AG10803 (cell line): ENCODE data around the gene CPEB4.

Experiments
- DNase-seq: peaks from one replicate; pipeline ENCODE4 v3.0.0; 2010; ENCODE audit warnings: low read depth
- H3K4me3 ChIP-seq: 2 replicates; pipeline ENCODE4 v1.5.1; 2011; ENCODE audit warnings: mild to moderate bottlenecking, low read length, control low read depth
- CTCF ChIP-seq: conservative IDR thresholded peaks from 2 replicates; pipeline ENCODE4 v1.5.1; 2011; ENCODE audit warnings: mild to moderate bottlenecking, low read length, control low read depth, inconsistent platforms

Gene CPEB4

DNA sequence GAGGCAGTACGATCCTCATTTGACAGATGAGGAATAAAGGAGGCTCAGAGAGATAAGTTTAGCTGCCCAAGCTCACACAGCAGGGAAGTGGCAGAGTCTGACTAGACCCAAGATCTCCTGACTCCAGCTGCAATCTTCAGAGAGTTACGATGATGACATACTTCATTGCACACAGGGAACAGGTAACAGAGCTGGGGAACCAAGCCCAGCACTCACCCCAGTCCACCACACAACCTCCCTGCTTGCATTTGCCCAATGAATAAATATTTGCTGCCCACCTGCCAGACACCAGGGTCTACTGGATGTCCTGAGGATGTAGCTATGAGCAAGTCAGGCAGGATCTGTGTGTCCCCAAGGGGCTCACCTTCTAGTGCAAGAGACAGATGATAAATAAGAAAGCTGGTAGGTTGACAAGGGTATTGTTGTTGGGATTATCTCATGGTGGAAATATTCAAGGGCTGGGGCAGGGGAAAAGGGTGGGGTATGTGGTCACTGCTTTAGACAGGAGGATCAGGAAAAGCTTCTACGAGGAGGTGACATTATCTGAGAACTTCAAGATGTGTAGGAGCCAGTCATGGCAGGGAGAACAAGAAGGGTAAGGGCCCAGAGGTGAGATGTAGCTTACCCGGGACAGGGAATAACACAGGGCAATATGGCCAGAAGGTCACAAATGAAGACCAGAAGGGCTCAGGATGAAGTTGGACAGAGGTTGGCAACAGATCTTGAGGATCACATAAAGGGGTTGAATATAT, 28.6 kb upstream of the CPEB4 start:
- no peak for DNase-seq

DNA sequence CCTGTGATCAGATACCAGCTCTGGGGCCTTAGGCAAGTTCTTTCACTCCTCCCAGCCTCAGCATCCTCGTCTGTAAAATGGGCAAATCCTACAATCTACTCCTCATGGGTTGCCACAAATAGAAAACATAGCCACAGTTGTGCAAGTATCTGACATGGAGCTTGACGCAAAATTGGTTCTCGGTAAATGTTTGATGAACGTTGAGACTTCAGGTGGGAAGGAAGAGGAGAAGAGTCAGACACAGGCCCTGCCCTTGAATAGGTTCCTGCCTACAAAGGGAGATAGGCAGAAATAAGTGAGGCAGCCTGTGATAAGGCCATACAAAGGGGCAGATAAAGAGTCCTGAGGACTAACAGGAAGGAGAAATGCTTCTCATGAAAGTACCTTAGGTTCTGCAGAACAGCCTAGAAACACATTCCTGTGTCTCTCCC, 26.1 kb upstream of the CPEB4 start:
- no peak for TF ChIP-seq CTCF
- no peak for DNase-seq
- H3K4me3 ChIP-seq, result no peak overlapping the region

More for the DNA sequence above, 28.6 kb upstream of the CPEB4 start:
- no peak overlapping the region for H3K4me3 ChIP-seq
- no peak for TF ChIP-seq CTCF

DNA sequence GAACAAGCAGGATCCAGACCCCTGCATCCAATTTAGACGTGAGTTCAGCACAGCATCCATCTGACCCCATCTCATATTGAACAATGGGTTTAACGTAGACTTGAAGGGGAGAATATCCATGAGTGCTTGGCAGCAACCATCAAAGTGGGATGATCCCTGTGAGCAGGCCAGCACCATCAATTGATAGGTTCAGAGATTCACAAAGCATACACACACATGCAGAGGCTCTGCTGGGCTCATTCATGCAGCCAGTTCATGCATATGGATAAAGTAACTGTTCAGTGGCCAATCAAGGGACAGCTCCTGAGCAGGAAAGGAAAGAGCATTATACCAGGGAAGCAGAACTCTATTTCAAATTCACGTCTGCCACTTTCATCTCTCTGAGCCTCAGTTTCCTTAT, 24.8 kb upstream of the CPEB4 start:
- no peak for DNase-seq
- H3K4me3 ChIP-seq, result no peak overlapping the region
- no peak for TF ChIP-seq CTCF

- DNase-seq, result no peak
- no peak overlapping the region for H3K4me3 ChIP-seq
- no peak for TF ChIP-seq CTCF
Observed at GRCh38 chr5:173864126-173865050, 23.8 kb upstream of the CPEB4 start.

GRCh38 chr5:173866243-173866857, 21.8 kb upstream of the CPEB4 start:
- no peak overlapping the region for H3K4me3 ChIP-seq
- TF ChIP-seq CTCF, result no peak
- no peak for DNase-seq

DNA sequence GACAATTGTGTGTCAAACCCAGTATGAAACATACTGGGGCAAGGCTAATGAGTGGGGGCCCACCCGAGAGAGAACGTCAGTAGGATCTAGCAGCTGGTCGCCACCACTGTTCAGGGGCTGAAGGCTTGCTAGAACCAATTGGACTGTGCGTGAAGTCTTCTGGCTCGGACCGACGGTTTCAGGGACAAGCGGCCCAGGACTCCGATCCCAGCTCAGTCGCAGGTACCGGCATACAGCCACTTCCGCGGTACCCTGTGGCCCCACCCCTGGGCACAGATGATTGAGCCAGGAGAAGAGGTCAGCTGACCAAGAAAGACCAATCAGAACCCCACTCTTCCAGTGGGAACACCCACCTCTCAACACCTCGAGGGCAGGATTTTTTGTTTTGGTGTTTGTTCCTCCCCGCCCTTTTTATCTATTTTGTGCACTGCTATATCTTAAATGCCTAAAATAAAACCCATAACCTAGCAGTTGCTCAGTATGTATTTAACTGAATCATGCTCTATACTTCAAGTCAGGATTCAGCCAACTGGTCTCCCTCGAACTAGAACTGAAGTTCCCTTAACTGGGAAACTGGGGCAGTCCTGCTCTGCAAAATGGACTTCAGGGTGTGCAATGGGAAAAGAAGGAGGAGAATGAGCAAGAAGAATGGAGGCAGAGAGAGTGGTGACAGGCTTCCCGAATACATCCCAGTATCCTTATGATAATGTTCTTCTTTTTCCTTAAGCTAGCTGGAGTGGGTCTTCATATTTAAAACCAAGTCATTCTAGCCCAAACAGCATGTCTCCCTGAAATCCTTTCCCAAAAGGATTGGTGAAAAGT, 21.1 kb upstream of the CPEB4 start:
- DNase-seq, result no peak
- TF ChIP-seq CTCF, result no peak
- no peak overlapping the region for H3K4me3 ChIP-seq
